Mammary epithelial cell (primary cell): ENCODE results near the gene OR1M1.

ENCODE experiments used
- EZH2 ChIP-seq: IDR thresholded peaks from 2 replicates; pipeline ENCODE4 v1.6.1; 2012; ENCODE audit warnings: low read length, inconsistent platforms, borderline replicate concordance
- TF ChIP-seq, protein P1 (sequence below), 2 donors: IDR thresholded peaks in 1 of 2; conservative IDR thresholded peaks in 1 of 2; 2 replicates each; pipeline ENCODE4 v1.5.1; 2011 to 2012; ENCODE audit warnings: inconsistent platforms in 2 of 2, low read length in 2 of 2, mild to moderate bottlenecking in 2 of 2, control low read depth in 1 of 2, low read depth in 1 of 2; ENCODE audit not compliant: insufficient read depth in 1 of 2; ENCODE audit errors: extremely low read depth in 1 of 2

DNA sequence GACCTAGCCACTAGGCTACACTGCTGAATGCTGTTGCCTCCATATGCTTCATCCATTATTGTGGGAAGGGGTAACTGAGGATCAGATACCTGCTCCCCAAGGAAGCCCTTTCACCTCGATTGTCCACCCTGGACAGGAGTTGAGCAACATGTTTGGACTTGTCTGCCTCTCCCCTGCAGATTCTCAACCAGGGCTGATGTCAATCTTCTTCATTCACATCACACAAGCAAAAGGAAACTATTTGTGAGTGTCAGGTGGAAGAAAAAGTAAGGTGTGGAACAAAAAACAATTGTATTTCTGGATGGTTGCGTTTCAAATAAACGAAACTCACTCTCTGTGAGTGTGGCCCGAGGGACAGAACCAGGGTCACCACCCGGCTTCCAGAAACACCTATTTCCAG, 47.1 kb upstream of the OR1M1 start:
- TF ChIP-seq, protein P1, sequence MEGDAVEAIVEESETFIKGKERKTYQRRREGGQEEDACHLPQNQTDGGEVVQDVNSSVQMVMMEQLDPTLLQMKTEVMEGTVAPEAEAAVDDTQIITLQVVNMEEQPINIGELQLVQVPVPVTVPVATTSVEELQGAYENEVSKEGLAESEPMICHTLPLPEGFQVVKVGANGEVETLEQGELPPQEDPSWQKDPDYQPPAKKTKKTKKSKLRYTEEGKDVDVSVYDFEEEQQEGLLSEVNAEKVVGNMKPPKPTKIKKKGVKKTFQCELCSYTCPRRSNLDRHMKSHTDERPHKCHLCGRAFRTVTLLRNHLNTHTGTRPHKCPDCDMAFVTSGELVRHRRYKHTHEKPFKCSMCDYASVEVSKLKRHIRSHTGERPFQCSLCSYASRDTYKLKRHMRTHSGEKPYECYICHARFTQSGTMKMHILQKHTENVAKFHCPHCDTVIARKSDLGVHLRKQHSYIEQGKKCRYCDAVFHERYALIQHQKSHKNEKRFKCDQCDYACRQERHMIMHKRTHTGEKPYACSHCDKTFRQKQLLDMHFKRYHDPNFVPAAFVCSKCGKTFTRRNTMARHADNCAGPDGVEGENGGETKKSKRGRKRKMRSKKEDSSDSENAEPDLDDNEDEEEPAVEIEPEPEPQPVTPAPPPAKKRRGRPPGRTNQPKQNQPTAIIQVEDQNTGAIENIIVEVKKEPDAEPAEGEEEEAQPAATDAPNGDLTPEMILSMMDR (conservative IDR thresholded peaks at IDR 0.05 in 1 of 2, IDR thresholded peaks at IDR 0.05 in 1 of 2; ENCODE audit: extremely low read depth in 1 of 2, insufficient read depth in 1 of 2, low read depth in 1 of 2, low read length in 2 of 2), result no peak
- no peak for TF ChIP-seq EZH2
